Neural cell (in vitro differentiated cells): ENCODE measurements around the gene SFT2D1. TPM values are rescaled to one million over a fixed set of nuclear protein-coding genes. Genes with fewer than 3 reads are reported as not detected.

Source experiments
- H2AFZ ChIP-seq: fragments of 200-600, 300-800 bp; sonication (generic), shearing (Covaris generic); 2 replicates; pipeline ENCODE4 v1.6.0; 2014; ENCODE audit warnings: low read depth, mild to moderate bottlenecking, antibody characterized with exemption, low read length, moderate library complexity
- H3F3A ChIP-seq: fragments of 200-600 bp; shearing (Covaris generic); 2 replicates; pipeline ENCODE4 v1.6.1; 2016; ENCODE audit warnings: mild to moderate bottlenecking, moderate library complexity, mixed read lengths, antibody characterized with exemption, low read length; ENCODE audit not compliant: insufficient read depth, poor library complexity, severe bottlenecking
- H3K27ac ChIP-seq: fragments of 200-600, 300-800 bp; sonication (generic), shearing (Covaris generic); 2 replicates; pipeline ENCODE4 v1.5.1; 2014; ENCODE audit warnings: mild to moderate bottlenecking, low read length, moderate library complexity
- H3K27me3 ChIP-seq: fragments of 300-800, 200-600 bp; sonication (generic), shearing (Covaris generic); 2 replicates; pipeline ENCODE4 v1.6.0; 2014; ENCODE audit warnings: mild to moderate bottlenecking, low read depth, low read length, moderate library complexity; ENCODE audit not compliant: insufficient read depth
- H3K36me3 ChIP-seq: fragments of 300-800, 200-600 bp; sonication (generic), shearing (Covaris generic); 2 replicates; pipeline ENCODE4 v1.5.1; 2014; ENCODE audit warnings: mild to moderate bottlenecking, antibody characterized with exemption, low read length, moderate library complexity; ENCODE audit not compliant: insufficient read depth
- H3K4me2 ChIP-seq: fragments of 300-800, 200-600 bp; sonication (generic), shearing (Covaris generic); 2 replicates; pipeline ENCODE4 v1.6.0; 2014; ENCODE audit warnings: mild to moderate bottlenecking, low read length
- H3K4me3 ChIP-seq: fragments of 300-800, 200-600 bp; sonication (generic), shearing (Covaris generic); 2 replicates; pipeline ENCODE4 v1.5.1; 2014; ENCODE audit warnings: mild to moderate bottlenecking, low read length, moderate library complexity
- H3K79me2 ChIP-seq: fragments of 200-600 bp; shearing (Covaris generic); replicated peaks from 2 replicates; pipeline ENCODE4 v1.6.0; 2014; ENCODE audit warnings: mild to moderate bottlenecking, low read length, moderate library complexity; ENCODE audit not compliant: insufficient read depth
- H3K9ac ChIP-seq: fragments of 300-800, 200-600 bp; sonication (generic), shearing (Covaris generic); 2 replicates; pipeline ENCODE4 v1.6.1; 2016; ENCODE audit warnings: mild to moderate bottlenecking, low read length, mixed read lengths
- H3K9me2 ChIP-seq: fragments of 200-600 bp; shearing (Covaris generic); 2 replicates; pipeline ENCODE4 v1.6.1; 2016; ENCODE audit warnings: mild to moderate bottlenecking, low read length, mixed read lengths; ENCODE audit not compliant: insufficient read depth
- H3K9me3 ChIP-seq: fragments of 200-600, 300-800 bp; sonication (generic), shearing (Covaris generic); 2 replicates; pipeline ENCODE4 v1.6.1; 2016; ENCODE audit warnings: mild to moderate bottlenecking, mixed run types, low read length, moderate library complexity, mixed read lengths
- H4K20me1 ChIP-seq: fragments of 200-600 bp; shearing (Covaris generic); 2 replicates; pipeline ENCODE4 v1.6.1; 2016; ENCODE audit warnings: mild to moderate bottlenecking, mixed run types; ENCODE audit not compliant: insufficient read depth
- CTCF ChIP-seq: fragments of 450-650 bp; IDR thresholded peaks from 2 replicates; pipeline ENCODE4 v1.5.1; 2014; ENCODE audit warnings: antibody characterized with exemption, mild to moderate bottlenecking, moderate library complexity; ENCODE audit not compliant: poor library complexity, severe bottlenecking
- EP300 ChIP-seq: fragments of 450-650 bp; conservative IDR thresholded peaks from 2 replicates; pipeline ENCODE4 v1.6.1; 2014; ENCODE audit warnings: antibody characterized with exemption, mild to moderate bottlenecking, moderate library complexity; ENCODE audit not compliant: poor library complexity, severe bottlenecking
- EZH2 ChIP-seq: fragments of 200-600, 300-800 bp; shearing (Covaris generic), sonication (generic); IDR thresholded peaks from 2 replicates; pipeline ENCODE4 v1.6.1; 2014; ENCODE audit warnings: antibody characterized with exemption, low read length, borderline replicate concordance, mild to moderate bottlenecking; ENCODE audit not compliant: insufficient read depth, poor library complexity, severe bottlenecking
- MXI1 ChIP-seq: fragments of 450-650 bp; conservative IDR thresholded peaks from 2 replicates; pipeline ENCODE4 v1.6.1; 2014; ENCODE audit warnings: antibody characterized with exemption, mild to moderate bottlenecking; ENCODE audit not compliant: poor library complexity, severe bottlenecking
- POLR2AphosphoS5 ChIP-seq: IDR thresholded peaks from 2 replicates; pipeline ENCODE4 v1.6.1; 2012
- RAD21 ChIP-seq: fragments of 450-650 bp; conservative IDR thresholded peaks from 2 replicates; pipeline ENCODE4 v1.6.1; 2014; ENCODE audit warnings: antibody characterized with exemption, mild to moderate bottlenecking, moderate library complexity
- SMC3 ChIP-seq: fragments of 450-650 bp; conservative IDR thresholded peaks from 2 replicates; pipeline ENCODE4 v1.6.1; 2014; ENCODE audit warnings: antibody characterized with exemption, mild to moderate bottlenecking, moderate library complexity; ENCODE audit not compliant: poor library complexity
- TAF1 ChIP-seq: IDR thresholded peaks from 2 replicates; pipeline ENCODE4 v1.6.1; 2012; ENCODE audit warnings: low read depth
- polyA plus RNA-seq: library from polyadenylated mRNA; depleted of rRNA; stranded (reverse); fragments of >200 nt; gene quantifications from 2 replicates; pipeline ENCODE4 v1.2.3, GENCODE V29; 2014
- TF ChIP-seq, protein P1 (sequence below): IDR thresholded peaks from 2 replicates; pipeline ENCODE4 v1.6.1; 2012; ENCODE audit warnings: borderline replicate concordance

The SFT2D1 gene
- polyA plus RNA-seq, 1 donor from 2014 or later: 81.7 TPM

GRCh38 chr6:166285233-166285632, 57.1 kb downstream of the SFT2D1 start:
- no peak overlapping the region for H3K9ac ChIP-seq
- H2AFZ ChIP-seq: no peak overlapping the region
- H3K27ac ChIP-seq: no peak overlapping the region
- no peaks in the 10 kb centered on the region for H3K27me3 ChIP-seq
- no peaks in the 10 kb centered on the region for H3K9me2 ChIP-seq
- no peak overlapping the region for H3K4me3 ChIP-seq
- H3K4me2 ChIP-seq: no peak overlapping the region
- no peaks in the 10 kb centered on the region for H3F3A ChIP-seq
- TF ChIP-seq EP300 (no peak), POLR2AphosphoS5 (no peak), SMC3 (no peak), MXI1 (no peak), EZH2 (no peak), TAF1 (no peak), CTCF (no peak), RAD21 (no peak)
- TF ChIP-seq, protein P1, sequence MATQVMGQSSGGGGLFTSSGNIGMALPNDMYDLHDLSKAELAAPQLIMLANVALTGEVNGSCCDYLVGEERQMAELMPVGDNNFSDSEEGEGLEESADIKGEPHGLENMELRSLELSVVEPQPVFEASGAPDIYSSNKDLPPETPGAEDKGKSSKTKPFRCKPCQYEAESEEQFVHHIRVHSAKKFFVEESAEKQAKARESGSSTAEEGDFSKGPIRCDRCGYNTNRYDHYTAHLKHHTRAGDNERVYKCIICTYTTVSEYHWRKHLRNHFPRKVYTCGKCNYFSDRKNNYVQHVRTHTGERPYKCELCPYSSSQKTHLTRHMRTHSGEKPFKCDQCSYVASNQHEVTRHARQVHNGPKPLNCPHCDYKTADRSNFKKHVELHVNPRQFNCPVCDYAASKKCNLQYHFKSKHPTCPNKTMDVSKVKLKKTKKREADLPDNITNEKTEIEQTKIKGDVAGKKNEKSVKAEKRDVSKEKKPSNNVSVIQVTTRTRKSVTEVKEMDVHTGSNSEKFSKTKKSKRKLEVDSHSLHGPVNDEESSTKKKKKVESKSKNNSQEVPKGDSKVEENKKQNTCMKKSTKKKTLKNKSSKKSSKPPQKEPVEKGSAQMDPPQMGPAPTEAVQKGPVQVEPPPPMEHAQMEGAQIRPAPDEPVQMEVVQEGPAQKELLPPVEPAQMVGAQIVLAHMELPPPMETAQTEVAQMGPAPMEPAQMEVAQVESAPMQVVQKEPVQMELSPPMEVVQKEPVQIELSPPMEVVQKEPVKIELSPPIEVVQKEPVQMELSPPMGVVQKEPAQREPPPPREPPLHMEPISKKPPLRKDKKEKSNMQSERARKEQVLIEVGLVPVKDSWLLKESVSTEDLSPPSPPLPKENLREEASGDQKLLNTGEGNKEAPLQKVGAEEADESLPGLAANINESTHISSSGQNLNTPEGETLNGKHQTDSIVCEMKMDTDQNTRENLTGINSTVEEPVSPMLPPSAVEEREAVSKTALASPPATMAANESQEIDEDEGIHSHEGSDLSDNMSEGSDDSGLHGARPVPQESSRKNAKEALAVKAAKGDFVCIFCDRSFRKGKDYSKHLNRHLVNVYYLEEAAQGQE: no peak
- no peaks in the 10 kb centered on the region for H3K79me2 ChIP-seq
- H4K20me1 ChIP-seq: no peaks in the 10 kb centered on the region
- H3K9me3 ChIP-seq: no peaks in the 10 kb centered on the region
- H3K36me3 ChIP-seq: no peaks in the 10 kb centered on the region

GRCh38 chr6:166284640-166285039, 57.7 kb downstream of the SFT2D1 start:
- no peak overlapping the region for H2AFZ ChIP-seq
- H3K4me2 ChIP-seq: no peak overlapping the region
- TF ChIP-seq TAF1 (no peak), POLR2AphosphoS5 (no peak), MXI1 (no peak), SMC3 (no peak), RAD21 (no peak), EP300 (no peak)
- TF ChIP-seq, protein P1: no peak
- no peak overlapping the region for H3K27ac ChIP-seq
- H3K9ac ChIP-seq: no peak overlapping the region
- H3K27me3 ChIP-seq: no peaks in the 10 kb centered on the region
- H3K36me3 ChIP-seq: no peaks in the 10 kb centered on the region
- H3K9me2 ChIP-seq: no peaks in the 10 kb centered on the region
- no peaks in the 10 kb centered on the region for H3F3A ChIP-seq
- H4K20me1 ChIP-seq: no peaks in the 10 kb centered on the region
- H3K4me3 ChIP-seq: no peak overlapping the region
- no peaks in the 10 kb centered on the region for H3K9me3 ChIP-seq
- no peaks in the 10 kb centered on the region for H3K79me2 ChIP-seq
